Measurements from ENCODE around the gene ARF6.

DNA sequence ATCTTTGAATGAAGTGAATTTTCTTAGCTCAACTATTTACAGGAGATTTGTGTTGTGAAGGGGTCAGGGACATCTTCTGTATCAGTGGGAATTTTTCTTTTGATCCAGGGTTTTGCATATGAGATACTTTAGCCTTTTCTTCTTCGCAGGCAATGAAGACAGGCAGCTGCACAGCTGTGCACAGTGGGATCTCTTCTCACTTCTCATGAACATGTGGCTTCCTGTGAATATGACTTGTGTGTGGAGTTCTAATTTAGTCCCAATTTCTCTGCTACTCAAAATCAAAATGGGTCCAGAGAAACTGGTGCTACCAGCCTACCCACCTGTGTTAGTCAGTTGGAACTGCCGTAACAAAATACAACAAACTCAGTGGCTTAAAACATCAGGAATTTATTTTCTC is 37.8 kb downstream of the ARF6 start:
- TF ChIP-seq BACH2 (CRISPR knock-in tag; IDR thresholded peaks at IDR 0.05; ENCODE audit: borderline replicate concordance) (no peak), TOX (CRISPR knock-in tag; IDR thresholded peaks at IDR 0.05; ENCODE audit: borderline replicate concordance) (no peak), ZFP3 (CRISPR knock-in tag; IDR thresholded peaks at IDR 0.05) (no peak), POU6F1 (CRISPR knock-in tag; IDR thresholded peaks at IDR 0.05; ENCODE audit: borderline replicate concordance, low read depth) (no peak), ZNF565 (CRISPR knock-in tag; conservative IDR thresholded peaks at IDR 0.05; ENCODE audit: low read depth) (no peak), CREB5 (CRISPR knock-in tag; IDR thresholded peaks at IDR 0.05; ENCODE audit: low read depth) (no peak), OSR1 (CRISPR knock-in tag; IDR thresholded peaks at IDR 0.05) (no peak), ARNTL (CRISPR knock-in tag; IDR thresholded peaks at IDR 0.05; ENCODE audit: borderline replicate concordance, low read depth) (no peak), ZNF8 (CRISPR knock-in tag; IDR thresholded peaks at IDR 0.05) (no peak), CSDC2 (CRISPR knock-in tag; IDR thresholded peaks at IDR 0.05) (no peak)
- TF ChIP-seq, protein P1, sequence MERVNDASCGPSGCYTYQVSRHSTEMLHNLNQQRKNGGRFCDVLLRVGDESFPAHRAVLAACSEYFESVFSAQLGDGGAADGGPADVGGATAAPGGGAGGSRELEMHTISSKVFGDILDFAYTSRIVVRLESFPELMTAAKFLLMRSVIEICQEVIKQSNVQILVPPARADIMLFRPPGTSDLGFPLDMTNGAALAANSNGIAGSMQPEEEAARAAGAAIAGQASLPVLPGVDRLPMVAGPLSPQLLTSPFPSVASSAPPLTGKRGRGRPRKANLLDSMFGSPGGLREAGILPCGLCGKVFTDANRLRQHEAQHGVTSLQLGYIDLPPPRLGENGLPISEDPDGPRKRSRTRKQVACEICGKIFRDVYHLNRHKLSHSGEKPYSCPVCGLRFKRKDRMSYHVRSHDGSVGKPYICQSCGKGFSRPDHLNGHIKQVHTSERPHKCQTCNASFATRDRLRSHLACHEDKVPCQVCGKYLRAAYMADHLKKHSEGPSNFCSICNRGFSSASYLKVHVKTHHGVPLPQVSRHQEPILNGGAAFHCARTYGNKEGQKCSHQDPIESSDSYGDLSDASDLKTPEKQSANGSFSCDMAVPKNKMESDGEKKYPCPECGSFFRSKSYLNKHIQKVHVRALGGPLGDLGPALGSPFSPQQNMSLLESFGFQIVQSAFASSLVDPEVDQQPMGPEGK (CRISPR knock-in tag; IDR thresholded peaks at IDR 0.05; ENCODE audit: borderline replicate concordance): no peak
